HG03175 (cell line): ENCODE data around the gene ROCK2.
"Not testable (repeated sequence)": the region's sequence is repeated elsewhere in the genome, so short reads cannot be mapped to it uniquely, and the experiment has no call there.

Source experiments
- ATAC-seq: cut with Tn5 transposase; IDR thresholded peaks from one replicate; pipeline ENCODE4 v1.9.1; 2021; ENCODE audit warnings: mild to moderate bottlenecking, moderate library complexity; ENCODE audit not compliant: unreplicated experiment

ROCK2 gene

DNA sequence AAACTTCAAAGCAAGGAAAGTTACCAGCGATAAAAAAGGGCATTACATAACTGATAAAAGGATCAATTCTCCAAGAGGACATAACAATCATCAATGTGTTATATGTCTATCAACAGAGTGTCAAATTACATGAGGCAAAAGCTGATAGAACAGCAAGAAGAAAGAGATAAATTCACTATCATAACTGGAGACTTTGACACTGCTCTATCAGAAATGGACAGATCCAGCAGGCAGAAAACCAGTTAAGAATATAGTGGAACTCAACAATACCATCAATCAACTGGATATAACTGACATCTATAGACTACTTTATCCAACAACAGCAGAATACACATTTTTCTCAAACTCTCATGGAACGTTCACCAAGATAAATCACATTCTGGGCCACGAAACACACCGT, 65.0 kb downstream of the ROCK2 start:
- ATAC-seq: no peak

DNA sequence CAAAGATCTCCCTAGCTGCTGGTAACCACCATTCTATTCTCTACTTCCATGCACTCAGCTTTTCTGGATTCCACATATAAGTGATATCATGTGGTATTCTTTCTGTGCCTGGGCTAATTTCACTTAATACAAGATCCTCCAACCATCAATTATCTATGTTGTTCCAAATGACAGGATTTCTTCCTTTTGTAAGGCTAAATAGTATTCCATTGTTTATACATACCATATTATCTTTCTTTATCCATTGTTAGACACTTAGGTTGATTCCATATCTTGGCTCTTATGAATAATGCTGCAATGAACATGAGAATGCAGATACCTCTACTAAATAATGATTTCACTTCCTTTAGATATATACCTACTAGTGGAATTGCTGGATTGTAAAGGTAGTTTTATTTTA, 66.2 kb downstream of the ROCK2 start:
- ATAC-seq: no peak

DNA sequence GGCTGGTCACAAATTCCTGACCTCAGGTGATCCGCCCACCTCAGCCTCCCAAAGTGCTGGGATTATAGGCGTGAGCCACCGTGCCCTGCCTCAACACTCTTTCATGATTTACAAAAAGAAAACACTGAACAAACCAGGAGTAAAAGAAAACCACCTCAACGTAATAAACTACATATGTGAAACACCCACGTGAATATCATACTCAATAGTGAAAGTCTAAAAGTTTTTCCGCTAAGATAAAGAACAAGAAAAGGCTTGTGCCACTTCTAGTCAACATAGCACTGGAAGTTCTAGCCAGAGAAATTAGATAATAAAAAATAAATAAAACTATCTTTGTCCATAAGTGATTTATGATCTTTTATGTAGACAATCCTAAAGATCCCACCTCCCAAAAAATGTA, 68.5 kb downstream of the ROCK2 start:
- no peak for ATAC-seq

GRCh38 chr2:11270891-11271290, 73.5 kb downstream of the ROCK2 start:
- ATAC-seq: no peak

DNA sequence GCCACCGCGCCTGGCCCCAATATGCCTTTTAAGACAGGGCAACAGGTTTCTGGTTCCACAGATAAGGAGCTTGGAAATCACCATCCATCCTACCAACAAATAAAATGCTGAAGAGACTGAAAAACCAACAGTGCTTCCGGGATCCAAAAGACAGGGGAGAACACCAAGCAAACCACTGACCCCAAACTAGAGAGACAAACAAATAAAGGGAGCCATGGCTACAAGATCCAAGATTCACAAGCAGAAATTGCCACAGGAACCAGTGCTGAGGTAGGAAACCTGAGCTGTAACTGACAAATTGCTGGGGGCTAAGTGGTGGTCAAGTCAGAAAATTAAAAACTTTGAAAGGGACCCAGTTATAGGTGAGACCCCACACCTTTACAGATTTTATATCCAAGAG, 76.5 kb downstream of the ROCK2 start:
- no peak for ATAC-seq

GRCh38 chr2:11264818-11265217, 79.6 kb downstream of the ROCK2 start:
- no peak for ATAC-seq

DNA sequence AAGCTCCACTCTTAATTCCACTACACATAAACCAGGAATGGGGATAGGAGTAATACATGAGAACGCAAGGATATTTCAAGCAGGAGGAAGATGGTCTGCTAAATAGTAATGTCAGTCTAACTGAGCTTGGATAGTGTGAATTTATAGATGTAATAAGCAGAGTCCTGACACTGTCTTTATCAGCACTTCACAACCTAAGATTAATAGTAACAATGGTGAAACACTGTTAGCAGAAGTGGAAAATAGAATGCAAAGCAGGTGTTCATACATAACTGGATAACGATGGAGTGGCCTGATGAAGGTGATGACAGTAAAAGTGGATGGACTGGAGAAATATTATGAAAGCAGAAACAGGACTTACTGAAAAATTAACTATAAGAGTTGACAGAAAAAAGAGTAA, 80.4 kb downstream of the ROCK2 start:
- no peak for ATAC-seq

DNA sequence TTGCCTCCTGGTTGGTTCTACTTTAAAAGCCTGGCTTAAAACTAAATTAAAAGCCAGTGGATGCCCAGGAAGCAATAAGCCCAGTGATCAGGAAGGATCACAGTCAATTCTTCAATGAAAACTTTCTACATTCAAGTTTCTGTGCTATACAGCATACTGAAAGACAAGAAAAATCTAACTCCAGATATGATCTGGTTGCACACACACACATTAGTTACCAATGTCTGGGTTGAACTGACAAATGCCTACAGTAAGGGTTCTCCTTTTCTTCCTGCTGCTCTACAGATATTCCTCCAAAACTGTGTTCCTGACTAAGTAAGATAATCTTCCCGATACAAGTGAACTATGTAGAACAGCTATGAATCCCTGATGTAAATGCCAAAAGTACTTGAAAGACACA, 81.3 kb downstream of the ROCK2 start:
- no peak for ATAC-seq

GRCh38 chr2:11262438-11262837, 82.0 kb downstream of the ROCK2 start:
- not testable (repeated sequence) for ATAC-seq

DNA sequence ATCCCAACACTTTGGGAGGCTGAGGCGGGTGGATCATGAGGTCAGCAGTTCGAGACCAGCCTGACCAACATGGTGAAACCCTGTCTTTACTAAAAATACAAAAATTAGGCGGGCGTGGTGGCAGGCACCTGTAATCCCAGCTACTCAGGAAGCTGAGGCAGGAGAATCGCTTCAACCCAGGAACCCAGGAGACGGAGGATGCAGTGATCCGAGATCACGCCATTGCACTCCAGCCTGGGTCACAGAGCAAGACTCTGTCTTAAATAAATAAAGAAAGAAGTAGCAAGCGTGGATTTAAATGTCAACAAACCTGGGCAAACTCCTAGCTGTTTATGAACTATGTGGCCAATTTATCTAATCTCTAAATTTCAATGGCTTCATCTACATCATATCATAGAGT, 82.9 kb downstream of the ROCK2 start:
- ATAC-seq: not testable (repeated sequence)

- no peak for ATAC-seq
These were observed 83.5 kb downstream of the ROCK2 start for GRCh38 chr2:11260979-11261378.

- no peak for ATAC-seq
These were observed 86.5 kb downstream of the ROCK2 start for GRCh38 chr2:11257964-11258363.

GRCh38 chr2:11257078-11257477, 87.4 kb downstream of the ROCK2 start:
- no peak for ATAC-seq

DNA sequence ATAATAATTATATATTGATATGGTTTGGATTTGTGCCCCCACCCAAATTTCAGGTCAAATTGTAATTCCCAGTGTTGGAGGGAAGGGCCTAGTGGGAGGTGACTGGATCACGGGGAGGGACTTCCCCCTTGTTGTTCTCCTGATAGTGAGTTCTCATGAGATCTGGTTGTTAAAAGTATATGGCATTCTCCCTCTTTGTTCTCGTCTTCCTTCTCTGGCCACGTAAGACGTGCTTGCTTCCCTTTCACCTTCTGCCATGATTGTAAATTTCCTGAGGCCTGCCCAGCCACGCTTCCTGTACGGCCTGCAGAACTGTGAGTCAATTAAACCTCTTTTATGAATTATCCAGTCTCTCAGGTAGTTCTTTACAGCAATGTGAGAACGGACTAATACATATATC, 88.3 kb downstream of the ROCK2 start:
- ATAC-seq: no peak

- ATAC-seq: no peak
These were observed 90.3 kb downstream of the ROCK2 start for GRCh38 chr2:11254100-11254536.

GRCh38 chr2:11252458-11252857, 92.0 kb downstream of the ROCK2 start:
- not testable (repeated sequence) for ATAC-seq

- no peak for ATAC-seq
These were observed 93.8 kb downstream of the ROCK2 start for GRCh38 chr2:11250400-11251196.

- ATAC-seq: no peak
These were observed 99.1 kb downstream of the ROCK2 start for GRCh38 chr2:11245322-11245721.

- ATAC-seq: no peak
These were observed 100.2 kb downstream of the ROCK2 start for GRCh38 chr2:11244091-11244826.

DNA sequence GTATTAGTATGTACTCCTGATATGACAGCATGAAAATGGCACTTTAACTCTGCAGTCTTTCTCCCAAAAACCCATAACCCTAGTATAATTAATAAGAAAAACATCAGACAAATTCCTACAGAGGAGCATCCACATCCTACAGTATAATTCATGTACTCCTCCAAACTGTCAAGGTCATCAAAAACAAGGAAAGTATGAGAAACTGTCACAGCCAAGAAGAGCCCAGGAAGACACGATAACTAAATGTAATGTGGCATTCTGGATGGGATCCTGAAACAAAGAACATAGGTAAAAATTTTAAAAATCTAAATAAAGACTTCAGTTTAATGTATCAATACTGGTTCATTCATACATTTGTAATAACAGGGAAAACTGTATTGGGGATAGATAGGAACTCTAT, 100.9 kb downstream of the ROCK2 start:
- ATAC-seq: no peak

DNA sequence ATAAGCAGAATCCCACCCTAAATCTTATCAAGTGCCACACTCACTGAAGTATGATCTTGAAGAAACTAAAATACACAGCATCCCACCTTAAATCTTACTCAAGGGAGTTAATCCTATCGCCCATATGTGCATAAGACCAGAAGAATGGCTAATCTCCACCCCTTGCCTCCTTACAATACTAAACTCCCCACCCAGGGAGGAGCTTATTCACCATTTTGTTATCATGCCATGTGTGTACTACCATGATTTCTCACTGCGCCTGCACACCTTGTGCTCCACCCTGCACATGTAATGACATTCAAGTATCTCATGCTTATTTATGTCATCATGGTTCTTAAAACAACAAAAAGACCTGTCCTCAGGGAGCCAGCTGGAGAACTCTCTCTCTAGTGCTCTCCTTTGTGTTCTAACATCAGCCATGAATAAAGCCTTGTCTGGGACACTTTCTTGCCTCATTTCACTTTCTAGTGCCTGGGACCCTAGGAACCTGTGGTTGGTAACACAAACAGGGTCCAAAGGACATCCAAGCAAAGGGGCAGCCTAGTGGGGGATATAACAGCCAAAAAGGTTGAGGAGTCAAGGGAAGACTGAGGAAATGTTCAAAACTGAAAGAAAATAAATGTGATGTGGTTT, 101.8 kb downstream of the ROCK2 start:
- ATAC-seq: no peak
